Liver (tissue), 9 donors: Measurements from ENCODE around the gene CDC42BPA. TPM values are rescaled to one million over a fixed set of nuclear protein-coding genes. Genes with fewer than 3 reads are reported as not detected.

Source experiments
- DNase-seq: peaks from one replicate; pipeline ENCODE4 v3.0.0-alpha.2; 2017; ENCODE audit warnings: low spot score
- H3K27ac ChIP-seq, 2 donors: one replicate each; pipeline ENCODE4 v1.7.0; 2013; ENCODE audit warnings: inconsistent platforms in 2 of 2, low read length in 2 of 2, control low read depth in 1 of 2, low read depth in 1 of 2, mild to moderate bottlenecking in 1 of 2
- H3K27me3 ChIP-seq, 4 donors: one replicate each; pipeline versions ENCODE4 v1.6.1 to v1.7.0; 2013; ENCODE audit warnings: low read length in 3 of 4, inconsistent platforms in 1 of 4, mild to moderate bottlenecking in 1 of 4, moderate library complexity in 1 of 4; ENCODE audit not compliant: control insufficient read depth in 4 of 4, insufficient read depth in 4 of 4
- H3K36me3 ChIP-seq, 4 donors: one replicate each; pipeline versions ENCODE4 v1.6.1 to v1.7.0; 2013; ENCODE audit warnings: low read length in 3 of 4, mild to moderate bottlenecking in 3 of 4, low read depth in 1 of 4, moderate library complexity in 1 of 4; ENCODE audit not compliant: control insufficient read depth in 4 of 4, insufficient read depth in 3 of 4
- H3K4me1 ChIP-seq, 4 donors: one replicate each; pipeline versions ENCODE4 v1.6.1 to v1.7.0; 2013; ENCODE audit warnings: low read length in 3 of 4, mild to moderate bottlenecking in 3 of 4, moderate library complexity in 1 of 4; ENCODE audit not compliant: control insufficient read depth in 4 of 4, insufficient read depth in 4 of 4
- H3K4me3 ChIP-seq, 3 donors: one replicate each; pipeline versions ENCODE4 v1.6.1 to v1.7.0; 2013; ENCODE audit warnings: low read length in 3 of 3, control low read depth in 1 of 3, low read depth in 1 of 3, mild to moderate bottlenecking in 1 of 3
- H3K9ac ChIP-seq, 2 donors: one replicate each; pipeline ENCODE4 v1.7.0; 2013; ENCODE audit warnings: low read length in 2 of 2, mild to moderate bottlenecking in 2 of 2, moderate library complexity in 2 of 2, control low read depth in 1 of 2, low read depth in 1 of 2
- H3K9me3 ChIP-seq, 4 donors: one replicate each; pipeline versions ENCODE4 v1.6.1 to v1.7.0; 2013; ENCODE audit warnings: low read length in 3 of 4; ENCODE audit not compliant: control insufficient read depth in 4 of 4
- EGR1 ChIP-seq, 2 donors: IDR thresholded peaks; 2 replicates each; pipeline ENCODE4 v1.6.1; 2016 to 2018; ENCODE audit warnings: antibody characterized with exemption in 2 of 2, low read depth in 2 of 2
- FOXA1 ChIP-seq: IDR thresholded peaks from 2 replicates; pipeline ENCODE4 v1.6.1; 2016; ENCODE audit warnings: antibody characterized with exemption
- FOXA2 ChIP-seq: IDR thresholded peaks from 2 replicates; pipeline ENCODE4 v1.6.1; 2016; ENCODE audit warnings: antibody characterized with exemption
- HNF4A ChIP-seq, 2 donors: conservative IDR thresholded peaks; 2 replicates each; pipeline ENCODE4 v1.6.1; 2016; ENCODE audit warnings: antibody characterized with exemption in 2 of 2, mild to moderate bottlenecking in 2 of 2
- HNF4G ChIP-seq: IDR thresholded peaks from 2 replicates; pipeline ENCODE4 v1.6.1; 2016; ENCODE audit warnings: antibody characterized with exemption
- JUND ChIP-seq, 2 donors: IDR thresholded peaks; 2 replicates each; pipeline ENCODE4 v1.6.1; 2016; ENCODE audit warnings: antibody characterized with exemption in 2 of 2
- NR2F2 ChIP-seq: IDR thresholded peaks from 2 replicates; pipeline ENCODE4 v1.6.1; 2016; ENCODE audit warnings: antibody characterized with exemption
- RAD21 ChIP-seq, 2 donors: IDR thresholded peaks; 2 replicates each; pipeline ENCODE4 v1.6.1; 2016; ENCODE audit warnings: antibody characterized with exemption in 2 of 2, mild to moderate bottlenecking in 2 of 2
- RXRA ChIP-seq, 2 donors: IDR thresholded peaks; 2 replicates each; pipeline ENCODE4 v1.6.1; 2017 to 2018; ENCODE audit warnings: antibody characterized with exemption in 2 of 2, mild to moderate bottlenecking in 1 of 2
- SP1 ChIP-seq: IDR thresholded peaks from 2 replicates; pipeline ENCODE4 v1.6.1; 2018; ENCODE audit warnings: antibody characterized with exemption, mild to moderate bottlenecking
- TAF1 ChIP-seq: conservative IDR thresholded peaks from 2 replicates; pipeline ENCODE4 v1.6.1; 2016; ENCODE audit warnings: antibody characterized with exemption, mild to moderate bottlenecking
- YY1 ChIP-seq: IDR thresholded peaks from 2 replicates; pipeline ENCODE4 v1.6.1; 2016; ENCODE audit warnings: antibody characterized with exemption, mild to moderate bottlenecking
- WGBS: extraction: QIAGEN DNeasy Blood & Tissue Kit; methylation state at CpG from one replicate; pipeline ENCODE4 v1.1.7; 2013; 5-methylcytosine and 5-hydroxymethylcytosine counted together
- polyA plus RNA-seq, 2 donors: library from polyadenylated mRNA; stranded (reverse) in 1 of 2; unstranded in 1 of 2; fragments of 200-250 nt in 1 of 2; fragments of >200 nt in 1 of 2; fragmentation: Nextera tagmentation in 1 of 2; extraction: Ambion mirVana in 1 of 2; gene quantifications; one replicate each; pipeline versions ENCODE4 v1.2.1 to v1.2.3, GENCODE V29; 2013 to 2015
- total RNA-seq, 2 donors: library from RNA; depleted of rRNA; stranded (reverse); fragments of >200 nt; gene quantifications; one replicate each; pipeline ENCODE4 v1.2.3, GENCODE V29; 2014
- TF ChIP-seq, protein P1 (sequence below): IDR thresholded peaks from 2 replicates; pipeline ENCODE4 v1.6.1; 2016; ENCODE audit warnings: antibody characterized with exemption, mild to moderate bottlenecking
- TF ChIP-seq, protein P2 (sequence below): IDR thresholded peaks from 2 replicates; pipeline ENCODE4 v1.6.1; 2016; ENCODE audit warnings: antibody characterized with exemption
- TF ChIP-seq, protein P3 (sequence below): IDR thresholded peaks from 2 replicates; pipeline ENCODE4 v1.6.1; 2016; ENCODE audit warnings: antibody characterized with exemption
- TF ChIP-seq, protein P4 (sequence below): IDR thresholded peaks from 2 replicates; pipeline ENCODE4 v1.6.1; 2016; ENCODE audit warnings: antibody characterized with exemption
- TF ChIP-seq, protein P5 (sequence below): fragments of 150-350 bp; IDR thresholded peaks from 2 replicates; pipeline ENCODE4 v1.5.1; 2017; ENCODE audit warnings: improper control_type of control experiment, low read depth, low read length; ENCODE audit not compliant: missing input control
- donor health status: healthy.
- donor health status: healthy.
- donor health status: healthy.
- donor health status: healthy.
- donor health status: healthy.

Gene CDC42BPA
- total and polyA plus RNA-seq, 4 donors: 5.8 to 39.9 (median 24.3) TPM

DNA sequence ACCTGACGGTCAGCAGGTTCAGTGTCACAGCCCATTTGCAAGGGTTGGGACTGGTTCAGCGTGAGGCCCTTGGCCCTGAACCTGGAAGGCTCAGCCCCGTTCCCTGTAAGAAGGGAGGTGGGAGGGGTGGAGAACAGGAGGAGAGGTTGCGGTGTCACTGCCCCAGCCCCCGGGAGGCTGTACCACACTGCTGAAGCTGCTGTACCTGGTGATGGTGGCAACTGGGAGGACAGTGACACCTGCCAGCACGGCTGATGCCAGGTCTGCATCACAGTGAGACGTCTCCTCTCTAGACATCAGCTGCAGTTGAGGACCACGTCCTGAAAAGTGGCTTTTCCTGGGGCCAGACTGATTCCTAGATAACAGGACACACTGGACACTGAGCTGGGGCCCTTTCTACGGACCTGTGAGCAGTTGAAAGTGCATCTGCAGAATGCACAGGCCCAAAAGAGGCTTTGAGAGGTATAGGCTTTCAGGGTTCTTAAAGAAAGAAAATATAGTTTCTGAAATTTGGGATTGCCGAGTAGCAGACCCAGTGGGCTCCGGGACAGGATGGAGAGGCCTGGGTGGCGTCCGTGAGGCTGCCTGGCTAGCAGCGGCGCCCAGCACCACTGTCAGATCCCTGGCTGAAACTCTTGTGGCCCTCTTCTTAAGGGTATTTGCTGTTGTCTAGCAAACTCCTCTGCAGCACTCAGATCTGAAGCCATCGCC lies 330.5 kb downstream of the CDC42BPA start:
- no peak overlapping the region for H3K4me3 ChIP-seq
- H3K27me3 ChIP-seq: no peaks in the 10 kb centered on the region
- no peak for TF ChIP-seq FOXA2
- no peak for TF ChIP-seq EGR1 (IDR thresholded peaks at IDR 0.05; ENCODE audit: low read depth in 2 of 2)
- no peak for TF ChIP-seq HNF4G
- TF ChIP-seq, protein P1, sequence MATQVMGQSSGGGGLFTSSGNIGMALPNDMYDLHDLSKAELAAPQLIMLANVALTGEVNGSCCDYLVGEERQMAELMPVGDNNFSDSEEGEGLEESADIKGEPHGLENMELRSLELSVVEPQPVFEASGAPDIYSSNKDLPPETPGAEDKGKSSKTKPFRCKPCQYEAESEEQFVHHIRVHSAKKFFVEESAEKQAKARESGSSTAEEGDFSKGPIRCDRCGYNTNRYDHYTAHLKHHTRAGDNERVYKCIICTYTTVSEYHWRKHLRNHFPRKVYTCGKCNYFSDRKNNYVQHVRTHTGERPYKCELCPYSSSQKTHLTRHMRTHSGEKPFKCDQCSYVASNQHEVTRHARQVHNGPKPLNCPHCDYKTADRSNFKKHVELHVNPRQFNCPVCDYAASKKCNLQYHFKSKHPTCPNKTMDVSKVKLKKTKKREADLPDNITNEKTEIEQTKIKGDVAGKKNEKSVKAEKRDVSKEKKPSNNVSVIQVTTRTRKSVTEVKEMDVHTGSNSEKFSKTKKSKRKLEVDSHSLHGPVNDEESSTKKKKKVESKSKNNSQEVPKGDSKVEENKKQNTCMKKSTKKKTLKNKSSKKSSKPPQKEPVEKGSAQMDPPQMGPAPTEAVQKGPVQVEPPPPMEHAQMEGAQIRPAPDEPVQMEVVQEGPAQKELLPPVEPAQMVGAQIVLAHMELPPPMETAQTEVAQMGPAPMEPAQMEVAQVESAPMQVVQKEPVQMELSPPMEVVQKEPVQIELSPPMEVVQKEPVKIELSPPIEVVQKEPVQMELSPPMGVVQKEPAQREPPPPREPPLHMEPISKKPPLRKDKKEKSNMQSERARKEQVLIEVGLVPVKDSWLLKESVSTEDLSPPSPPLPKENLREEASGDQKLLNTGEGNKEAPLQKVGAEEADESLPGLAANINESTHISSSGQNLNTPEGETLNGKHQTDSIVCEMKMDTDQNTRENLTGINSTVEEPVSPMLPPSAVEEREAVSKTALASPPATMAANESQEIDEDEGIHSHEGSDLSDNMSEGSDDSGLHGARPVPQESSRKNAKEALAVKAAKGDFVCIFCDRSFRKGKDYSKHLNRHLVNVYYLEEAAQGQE: no peak
- TF ChIP-seq JUND (IDR thresholded peaks at IDR 0.05): no peak
- no peak for TF ChIP-seq HNF4A (conservative IDR thresholded peaks at IDR 0.05)
- no peak for TF ChIP-seq NR2F2
- TF ChIP-seq, protein P2, sequence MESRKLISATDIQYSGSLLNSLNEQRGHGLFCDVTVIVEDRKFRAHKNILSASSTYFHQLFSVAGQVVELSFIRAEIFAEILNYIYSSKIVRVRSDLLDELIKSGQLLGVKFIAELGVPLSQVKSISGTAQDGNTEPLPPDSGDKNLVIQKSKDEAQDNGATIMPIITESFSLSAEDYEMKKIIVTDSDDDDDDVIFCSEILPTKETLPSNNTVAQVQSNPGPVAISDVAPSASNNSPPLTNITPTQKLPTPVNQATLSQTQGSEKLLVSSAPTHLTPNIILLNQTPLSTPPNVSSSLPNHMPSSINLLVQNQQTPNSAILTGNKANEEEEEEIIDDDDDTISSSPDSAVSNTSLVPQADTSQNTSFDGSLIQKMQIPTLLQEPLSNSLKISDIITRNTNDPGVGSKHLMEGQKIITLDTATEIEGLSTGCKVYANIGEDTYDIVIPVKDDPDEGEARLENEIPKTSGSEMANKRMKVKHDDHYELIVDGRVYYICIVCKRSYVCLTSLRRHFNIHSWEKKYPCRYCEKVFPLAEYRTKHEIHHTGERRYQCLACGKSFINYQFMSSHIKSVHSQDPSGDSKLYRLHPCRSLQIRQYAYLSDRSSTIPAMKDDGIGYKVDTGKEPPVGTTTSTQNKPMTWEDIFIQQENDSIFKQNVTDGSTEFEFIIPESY: no peak
- no peak for TF ChIP-seq TAF1
- TF ChIP-seq YY1: no peak
- TF ChIP-seq RXRA (IDR thresholded peaks at IDR 0.05): no peak
- TF ChIP-seq, protein P3, sequence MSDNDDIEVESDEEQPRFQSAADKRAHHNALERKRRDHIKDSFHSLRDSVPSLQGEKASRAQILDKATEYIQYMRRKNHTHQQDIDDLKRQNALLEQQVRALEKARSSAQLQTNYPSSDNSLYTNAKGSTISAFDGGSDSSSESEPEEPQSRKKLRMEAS: no peak
- TF ChIP-seq, protein P4, sequence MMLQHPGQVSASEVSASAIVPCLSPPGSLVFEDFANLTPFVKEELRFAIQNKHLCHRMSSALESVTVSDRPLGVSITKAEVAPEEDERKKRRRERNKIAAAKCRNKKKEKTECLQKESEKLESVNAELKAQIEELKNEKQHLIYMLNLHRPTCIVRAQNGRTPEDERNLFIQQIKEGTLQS: no peak
- TF ChIP-seq FOXA1: no peak
- TF ChIP-seq, protein P5, sequence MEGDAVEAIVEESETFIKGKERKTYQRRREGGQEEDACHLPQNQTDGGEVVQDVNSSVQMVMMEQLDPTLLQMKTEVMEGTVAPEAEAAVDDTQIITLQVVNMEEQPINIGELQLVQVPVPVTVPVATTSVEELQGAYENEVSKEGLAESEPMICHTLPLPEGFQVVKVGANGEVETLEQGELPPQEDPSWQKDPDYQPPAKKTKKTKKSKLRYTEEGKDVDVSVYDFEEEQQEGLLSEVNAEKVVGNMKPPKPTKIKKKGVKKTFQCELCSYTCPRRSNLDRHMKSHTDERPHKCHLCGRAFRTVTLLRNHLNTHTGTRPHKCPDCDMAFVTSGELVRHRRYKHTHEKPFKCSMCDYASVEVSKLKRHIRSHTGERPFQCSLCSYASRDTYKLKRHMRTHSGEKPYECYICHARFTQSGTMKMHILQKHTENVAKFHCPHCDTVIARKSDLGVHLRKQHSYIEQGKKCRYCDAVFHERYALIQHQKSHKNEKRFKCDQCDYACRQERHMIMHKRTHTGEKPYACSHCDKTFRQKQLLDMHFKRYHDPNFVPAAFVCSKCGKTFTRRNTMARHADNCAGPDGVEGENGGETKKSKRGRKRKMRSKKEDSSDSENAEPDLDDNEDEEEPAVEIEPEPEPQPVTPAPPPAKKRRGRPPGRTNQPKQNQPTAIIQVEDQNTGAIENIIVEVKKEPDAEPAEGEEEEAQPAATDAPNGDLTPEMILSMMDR: no peak
- no peak for TF ChIP-seq SP1
- no peak for TF ChIP-seq RAD21 (IDR thresholded peaks at IDR 0.05)
- no peaks in the 10 kb centered on the region for H3K9me3 ChIP-seq
- WGBS: 79% methylated on average over 16 of the region's 16 CpGs
- no peak overlapping the region for H3K27ac ChIP-seq
- no peak for DNase-seq
- H3K36me3 ChIP-seq: peaks cover 14 to 45% (median 19%) of the 10 kb centered on the region in 4 donors
- H3K4me1 ChIP-seq: peaks cover 6 to 9% (median 7%) of the 10 kb centered on the region in 4 donors
- no peak overlapping the region for H3K9ac ChIP-seq
